ENCODE measurements around the gene PAIP2. TPM values are rescaled to one million over a fixed set of nuclear protein-coding genes. Genes with fewer than 3 reads are reported as not detected.

PAIP2 gene, protein sequence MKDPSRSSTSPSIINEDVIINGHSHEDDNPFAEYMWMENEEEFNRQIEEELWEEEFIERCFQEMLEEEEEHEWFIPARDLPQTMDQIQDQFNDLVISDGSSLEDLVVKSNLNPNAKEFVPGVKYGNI
- 53.4 and 88.9 TPM in 2 replicates for total RNA-seq

DNA sequence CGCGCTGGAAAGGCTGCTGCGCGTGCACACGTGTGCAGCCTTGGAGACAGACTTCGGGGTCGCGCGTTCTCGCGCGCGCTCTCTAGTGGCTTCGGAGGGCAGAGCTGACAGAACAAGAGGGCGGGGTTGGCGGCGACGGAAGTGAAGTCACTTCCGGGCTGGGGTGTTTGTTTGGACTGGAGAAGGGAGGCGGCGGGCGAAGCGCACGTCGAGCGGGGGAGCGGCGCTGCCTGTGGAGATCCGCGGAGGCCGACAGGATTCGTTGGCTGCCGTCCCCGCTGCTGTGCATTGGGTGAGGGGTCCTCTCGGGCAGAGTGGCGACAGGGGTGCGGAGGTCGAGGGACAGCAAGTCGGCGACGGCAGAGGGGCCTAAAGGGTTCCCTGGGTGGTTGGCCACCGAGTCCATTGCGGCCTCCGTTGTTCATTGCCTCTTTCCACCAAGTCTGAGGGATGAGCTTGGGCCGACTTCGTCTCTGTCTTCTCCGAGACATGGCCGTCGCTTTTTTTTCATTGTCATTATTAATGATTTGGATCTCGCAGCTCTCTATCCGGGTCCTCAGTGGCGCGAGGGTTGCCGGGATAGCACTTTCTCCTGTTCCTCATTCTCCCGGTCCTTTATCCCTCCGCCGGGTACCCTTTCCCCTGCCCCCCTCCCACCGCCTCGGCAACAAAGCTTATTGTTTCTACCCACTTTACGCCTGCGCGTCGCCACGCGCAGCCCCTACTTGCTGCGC is at the start of gene PAIP2:
TSS of gene PAIP2 (plus strand) at position 166 of the 734 bp plus-strand sequence. CDS start 21,931 bp downstream, outside the sequence.

GRCh38 chr5:139293507-139294373 is 47.9 kb upstream of the PAIP2 start, which contains the start of gene MATR3:
MATR3 (plus strand) TSS chr5:139293740; CDS start chr5:139307416, 13,676 bp downstream.

GRCh38 chr5:139383275-139383992 is 41.8 kb downstream of the PAIP2 start, which contains the start of gene SLC23A1:
SLC23A1 (minus strand) TSS chr5:139383297; CDS start chr5:139383253, 44 bp downstream.

GRCh38 chr5:139389701-139390638 is 48.3 kb downstream of the PAIP2 start, which contains the start of gene MZB1:
MZB1 (minus strand) TSS chr5:139389913; CDS start chr5:139389856, 57 bp downstream.

GRCh38 chr5:139394654-139395566 is 53.3 kb downstream of the PAIP2 start, which contains the start of gene PROB1:
PROB1 (minus strand) TSS chr5:139395104; CDS start chr5:139395081, 23 bp downstream.

DNA sequence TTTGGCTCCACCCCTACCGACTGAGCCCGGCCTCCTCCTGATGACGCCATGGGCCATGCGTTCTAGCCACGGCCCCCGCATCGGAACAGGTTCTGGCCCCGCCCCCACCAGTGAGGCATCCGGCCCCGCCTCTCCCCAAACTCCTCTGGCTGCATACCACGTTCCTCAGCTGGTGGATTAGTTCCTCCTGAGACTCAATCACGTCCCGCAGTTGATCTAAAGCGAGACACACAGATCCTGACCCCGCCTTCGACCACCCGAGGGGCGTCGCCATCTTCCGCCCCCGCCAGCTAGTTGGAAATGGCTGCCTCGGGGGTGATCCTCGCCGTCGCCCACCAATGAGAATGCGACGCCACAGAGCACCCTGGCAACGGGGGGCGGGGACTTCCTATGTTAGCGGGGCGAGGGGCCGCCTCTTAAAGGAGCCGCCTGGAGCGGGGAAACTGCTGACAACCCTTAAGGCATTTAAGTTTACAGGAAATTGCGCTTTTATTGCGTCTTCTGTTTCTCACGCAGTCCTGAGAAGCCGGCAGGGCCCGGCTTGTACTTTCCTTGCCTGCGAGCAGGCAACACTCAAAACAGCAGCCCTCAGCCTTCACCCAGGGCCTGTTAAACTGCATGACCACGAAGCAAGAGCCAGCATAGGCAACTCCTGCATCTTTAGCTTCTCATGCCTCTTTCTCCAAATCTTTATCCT is 62.3 kb downstream of the PAIP2 start, which contains the start of gene SPATA24:
TSS of gene SPATA24 (minus strand) at position 303 of the 697 bp plus-strand sequence. CDS start at position 274, 29 bp downstream.

Other genes starting within 250 kb of the PAIP2 start
- gene SIL1, start 143.5 kb upstream of the PAIP2 start, total RNA-seq, result 38.5 and 62.8 TPM in 2 replicates
- 149 and 236 TPM in 2 replicates for gene MATR3, start 48.1 kb upstream of the PAIP2 start, total RNA-seq
- gene SLC23A1, start 41.4 kb downstream of the PAIP2 start, total RNA-seq, result not detected in 2 replicates
- gene MZB1, start 48.1 kb downstream of the PAIP2 start, total RNA-seq, result not detected in 2 replicates
- gene PROB1, start 53.2 kb downstream of the PAIP2 start, total RNA-seq, result 3.8 and 5.6 TPM in 2 replicates
- gene SPATA24, start 62.2 kb downstream of the PAIP2 start, total RNA-seq, result 3.0 and 3.5 TPM in 2 replicates
- gene DNAJC18, start 97.7 kb downstream of the PAIP2 start, total RNA-seq, result 6.7 and 7.8 TPM in 2 replicates
- gene ECSCR, start 120.9 kb downstream of the PAIP2 start, total RNA-seq, result 0.80 and 1.3 TPM in 2 replicates
- not detected in 2 replicates for gene SMIM33, start 129.2 kb downstream of the PAIP2 start, total RNA-seq
- gene STING1, start 140.9 kb downstream of the PAIP2 start, total RNA-seq, result 45.4 and 64.8 TPM in 2 replicates
- 69.2 and 122 TPM in 2 replicates for gene UBE2D2, start 219.5 kb downstream of the PAIP2 start, total RNA-seq